ENCODE measurements around the gene IQSEC1.

The IQSEC1 gene

GRCh38 chr3:12907296-12907695 is 165.9 kb downstream of the IQSEC1 start:
- no peak for DNase-seq (ENCODE audit: low spot score)

DNA sequence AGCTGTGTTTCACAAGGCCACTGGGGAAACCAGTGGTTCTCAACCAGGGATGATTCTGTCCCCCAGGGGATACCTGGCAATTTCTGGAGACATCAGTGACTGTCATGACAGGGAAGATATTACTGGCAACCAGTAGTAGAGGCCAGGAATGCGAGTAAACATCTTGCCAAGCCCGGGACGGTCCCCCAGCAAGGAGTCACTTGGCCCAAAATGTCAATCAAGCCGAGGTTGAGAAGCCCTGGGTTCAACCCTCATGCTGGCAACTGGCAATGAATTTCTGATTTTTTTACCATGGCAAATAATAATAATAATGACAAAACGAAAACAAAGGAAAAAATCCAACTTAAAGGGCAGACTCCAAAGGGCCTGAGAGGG is 166.3 kb downstream of the IQSEC1 start:
- DNase-seq (ENCODE audit: low spot score) = no peak

GRCh38 chr3:12906141-12906915 is 166.9 kb downstream of the IQSEC1 start:
- no peak for DNase-seq (ENCODE audit: low spot score)

GRCh38 chr3:12905316-12906071 is 167.7 kb downstream of the IQSEC1 start:
- no peak for DNase-seq (ENCODE audit: low spot score)

DNA sequence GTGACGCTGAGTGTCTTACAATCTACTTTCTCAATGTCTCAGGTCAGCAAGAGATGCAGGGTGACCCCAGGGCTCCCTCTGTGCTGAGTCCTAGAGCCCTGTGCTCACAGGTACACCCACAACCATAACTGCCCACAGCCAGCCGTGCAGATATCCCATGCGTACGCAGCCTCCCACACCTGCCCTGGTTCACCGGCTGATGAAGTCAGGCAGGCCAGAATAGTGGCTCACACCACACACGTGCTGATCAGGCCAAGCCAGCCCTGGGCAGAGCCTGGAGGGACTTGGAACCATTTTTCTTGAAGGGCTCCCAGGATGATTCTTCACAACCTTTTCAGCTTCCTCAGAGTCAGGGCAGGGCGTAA is 168.3 kb downstream of the IQSEC1 start:
- no peak for DNase-seq (ENCODE audit: low spot score)

- DNase-seq (ENCODE audit: low spot score) = no peak
Observed at GRCh38 chr3:12903881-12904280, 169.3 kb downstream of the IQSEC1 start.

DNA sequence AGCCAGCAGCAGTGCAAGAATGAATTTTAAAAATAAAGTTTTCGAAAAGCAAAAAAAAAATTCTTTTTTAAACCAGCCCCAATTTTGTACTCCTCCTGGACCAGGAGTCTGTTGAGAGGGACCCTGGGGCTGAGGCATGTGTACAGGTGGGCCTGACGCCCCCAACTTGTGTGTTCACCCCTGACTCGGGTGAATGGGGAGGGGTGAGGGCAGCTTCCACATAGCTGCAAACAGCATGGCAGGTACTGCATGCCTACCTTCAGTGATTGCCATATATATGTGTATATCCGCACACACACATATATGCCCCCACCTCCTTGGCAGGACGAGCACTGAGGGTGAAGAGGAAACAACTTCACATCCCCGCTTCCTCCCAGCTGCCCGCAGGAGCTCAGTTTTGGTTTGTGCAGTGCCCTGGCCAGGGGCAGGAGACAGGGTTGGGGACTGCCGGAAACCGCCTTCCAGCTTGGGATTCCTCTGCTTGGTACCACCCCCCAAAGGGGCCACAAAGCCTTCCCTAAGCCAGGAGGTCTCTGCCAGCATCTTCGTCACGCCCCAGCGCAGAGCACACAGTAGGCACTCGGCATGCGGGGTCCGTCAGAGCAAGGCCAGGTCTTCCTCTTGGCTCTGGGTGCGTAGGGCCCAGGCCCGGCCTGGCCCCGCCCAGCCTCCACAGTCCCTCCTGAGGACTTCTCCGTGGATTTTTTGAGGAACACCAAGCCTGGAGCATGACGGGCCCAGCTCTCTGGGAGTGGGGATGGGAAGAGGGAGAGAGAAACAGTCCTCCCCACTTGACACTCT is 170.0 kb downstream of the IQSEC1 start:
- DNase-seq (ENCODE audit: low spot score) = no peak

DNA sequence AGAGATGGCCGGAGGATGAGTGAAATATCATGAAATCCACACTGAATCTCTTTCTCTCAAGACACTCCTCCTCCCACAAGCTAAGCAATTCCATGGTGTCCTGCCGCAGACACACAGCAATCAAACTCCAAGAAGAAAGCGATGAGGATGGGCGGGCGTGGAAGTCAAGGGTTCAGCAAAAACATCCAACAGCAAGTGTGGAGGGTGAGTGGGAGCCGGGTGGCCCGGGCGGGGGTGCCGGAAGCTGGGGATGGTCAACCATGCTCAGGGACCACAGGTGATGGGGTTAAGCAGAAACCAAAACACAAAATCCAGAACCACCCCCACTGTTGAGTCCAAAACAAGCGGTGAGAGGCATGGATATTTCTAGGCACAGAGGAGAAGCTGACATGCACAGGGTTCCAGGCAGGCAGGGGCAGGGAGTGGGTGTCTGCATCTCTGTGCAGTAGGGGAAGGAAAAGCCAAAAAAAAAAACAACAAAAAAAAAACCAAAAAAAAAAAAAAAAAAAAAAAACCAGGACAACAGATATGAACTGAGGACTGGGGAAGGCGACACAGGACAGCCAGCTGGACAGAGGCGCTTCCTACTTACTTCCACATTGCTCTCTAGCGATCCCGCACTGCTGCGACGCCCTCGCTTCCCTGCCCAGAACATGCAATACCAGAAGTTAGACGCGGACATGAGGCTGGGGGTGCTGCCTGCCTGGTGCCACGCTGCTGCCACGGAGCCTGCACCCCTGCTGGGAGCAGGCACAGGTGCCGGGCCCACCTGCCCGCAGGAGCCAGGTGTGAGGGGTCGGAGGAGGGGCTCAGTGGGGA is 170.8 kb downstream of the IQSEC1 start:
- no peak for DNase-seq (ENCODE audit: low spot score)

GRCh38 chr3:12901623-12902045 is 171.6 kb downstream of the IQSEC1 start:
- no peak for DNase-seq (ENCODE audit: low spot score)

DNA sequence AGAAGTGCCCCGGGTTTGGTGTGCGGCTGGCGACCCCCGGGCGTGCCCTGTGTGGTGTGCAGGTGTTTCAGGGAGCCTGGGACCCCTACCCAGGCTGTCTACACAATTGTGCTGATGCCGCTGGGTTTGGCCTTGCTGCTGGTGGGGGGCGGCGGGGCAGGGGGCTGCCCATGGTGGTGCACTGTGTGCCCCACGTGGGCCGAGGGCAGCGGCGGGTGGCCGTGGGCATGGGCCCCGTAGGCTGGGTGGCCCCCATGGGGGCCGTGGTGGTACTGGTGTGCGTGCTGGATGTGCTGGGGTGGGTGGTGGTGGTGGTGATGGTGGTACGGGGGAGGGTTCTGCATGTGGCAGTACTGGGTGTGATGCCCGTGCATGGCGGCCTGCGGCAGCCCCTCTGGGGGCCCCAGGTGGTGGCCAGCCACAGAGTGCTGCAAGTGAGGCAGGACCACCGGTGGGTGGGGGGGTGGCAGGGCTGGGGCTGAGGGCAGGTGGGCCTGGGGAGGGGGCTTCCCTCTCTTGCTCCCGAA is 172.3 kb downstream of the IQSEC1 start:
- DNase-seq (ENCODE audit: low spot score) = no peak

DNA sequence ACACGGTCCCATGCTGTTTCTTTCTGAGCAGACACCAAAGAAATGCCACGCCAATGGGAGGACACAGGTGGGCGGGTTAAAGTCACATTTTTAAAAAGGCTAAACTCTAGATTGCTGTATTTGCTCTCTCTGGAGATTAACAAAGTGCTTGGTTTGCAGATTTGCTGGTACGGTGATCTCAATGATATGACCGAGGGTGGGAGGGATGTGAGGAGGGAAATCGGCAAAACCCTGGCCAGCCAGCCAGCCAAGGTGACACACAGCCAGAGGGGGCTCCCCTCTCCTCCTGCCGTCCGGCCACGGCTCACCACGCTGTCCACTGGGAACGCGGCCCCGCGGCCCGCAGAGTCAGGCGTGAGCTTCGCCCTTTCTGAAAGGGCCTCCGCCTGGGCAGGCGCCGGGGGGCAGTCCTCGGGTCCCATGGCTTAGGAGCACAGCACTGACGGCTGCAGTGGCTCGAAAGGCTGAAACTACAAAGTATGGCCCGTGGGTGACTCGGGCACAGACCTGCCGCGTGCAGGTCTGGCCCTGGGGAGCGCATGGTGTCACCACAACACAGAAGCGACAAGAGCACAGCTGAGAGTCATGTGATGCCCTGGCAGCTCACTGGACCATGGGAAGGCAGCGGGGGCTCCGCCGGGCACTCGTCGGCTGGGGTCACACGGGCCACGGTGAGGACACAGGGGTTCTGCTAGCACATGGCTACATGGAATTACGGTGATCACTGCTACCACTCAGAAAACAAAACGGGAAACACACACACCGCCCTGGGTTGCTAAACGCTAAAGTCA is 174.1 kb downstream of the IQSEC1 start:
- DNase-seq (ENCODE audit: low spot score) = no peak

DNA sequence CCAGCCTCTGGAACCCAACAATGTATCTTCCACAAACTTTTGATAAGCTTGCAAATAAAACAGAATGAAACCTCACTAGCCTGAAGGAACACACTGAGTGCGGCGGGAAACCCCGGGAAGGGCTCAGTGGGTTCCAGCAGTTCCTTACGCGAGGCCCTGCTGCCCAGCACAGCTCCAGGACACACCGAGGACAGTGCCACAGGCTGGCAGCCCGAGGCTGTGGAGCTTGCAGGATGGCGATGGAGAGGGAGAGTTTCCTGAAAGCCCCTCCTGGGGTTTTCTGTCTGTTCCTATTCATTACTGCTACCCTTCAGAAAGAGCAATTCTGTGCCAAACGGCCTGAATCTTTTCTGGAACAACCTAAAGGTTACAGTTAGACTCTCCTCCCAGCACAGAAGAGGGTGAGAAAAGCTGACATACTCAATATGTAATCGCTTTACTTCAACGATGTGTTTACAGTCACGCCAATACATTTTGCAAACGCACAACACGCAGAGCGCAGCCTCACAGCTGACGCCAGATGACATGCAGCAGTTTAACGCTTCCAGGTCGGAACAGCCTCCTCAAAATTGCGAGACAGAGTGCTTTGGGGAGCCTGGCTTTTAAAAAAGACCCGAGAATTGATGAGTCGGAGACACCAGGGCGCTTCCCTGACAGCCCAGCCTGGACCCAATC is 174.8 kb downstream of the IQSEC1 start:
- DNase-seq (ENCODE audit: low spot score) = no peak

GRCh38 chr3:12897381-12898289 is 175.6 kb downstream of the IQSEC1 start:
- DNase-seq (ENCODE audit: low spot score) = no peak

GRCh38 chr3:12896063-12896985 is 176.9 kb downstream of the IQSEC1 start:
- no peak for DNase-seq (ENCODE audit: low spot score)

DNA sequence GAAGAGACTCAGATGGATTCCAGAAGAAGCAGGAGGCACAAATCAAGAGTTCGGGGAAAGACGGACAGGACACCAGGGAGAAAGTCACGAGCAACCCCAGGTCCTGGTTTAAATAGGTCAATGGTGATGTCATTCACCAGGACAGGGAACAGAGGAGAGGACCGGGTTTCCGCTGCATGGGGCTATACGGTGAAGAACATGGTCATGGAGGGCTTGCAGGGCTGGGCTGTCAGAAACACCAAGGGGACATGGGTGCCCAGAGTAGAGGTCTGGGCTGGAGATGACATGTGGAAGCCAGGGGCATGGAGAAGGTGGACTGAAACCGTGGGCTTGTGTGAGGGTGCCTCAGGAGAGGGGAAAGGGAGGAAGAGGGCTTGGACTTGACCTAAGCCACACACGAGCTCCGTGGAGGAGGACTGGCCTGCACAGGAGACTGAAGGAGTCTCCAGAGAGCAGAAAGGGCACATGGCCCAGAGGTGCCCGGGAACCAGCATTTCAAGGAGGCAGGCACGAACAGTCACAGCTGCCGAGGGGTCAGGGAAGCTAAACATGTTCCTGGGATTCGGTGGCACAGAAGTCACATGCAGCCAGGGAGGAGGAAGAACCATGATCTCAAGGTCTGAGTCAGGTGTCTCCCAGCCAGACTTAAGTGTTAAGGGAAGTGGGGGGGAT is 177.7 kb downstream of the IQSEC1 start:
- peak; percentile 26 for DNase-seq (ENCODE audit: low spot score)

DNA sequence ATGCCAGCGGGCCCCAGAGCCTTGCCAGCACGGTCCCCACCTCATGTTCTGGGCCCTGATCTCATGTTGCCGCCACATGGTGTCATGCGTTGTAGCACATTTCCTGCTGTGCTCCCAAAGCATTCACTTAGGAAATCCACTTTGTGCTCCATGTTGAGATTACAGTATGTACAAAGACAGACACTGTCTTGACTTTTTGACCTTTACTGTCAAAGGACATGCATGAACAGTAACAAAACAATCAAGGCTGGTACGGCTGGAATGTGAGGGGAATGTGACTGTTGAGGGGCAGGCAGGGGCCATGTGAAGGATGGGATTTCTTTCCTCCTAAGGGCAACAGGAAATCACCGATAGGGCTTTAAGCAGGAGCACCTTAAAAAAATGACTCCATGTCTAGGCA is 178.6 kb downstream of the IQSEC1 start:
- no peak for DNase-seq (ENCODE audit: low spot score)

DNA sequence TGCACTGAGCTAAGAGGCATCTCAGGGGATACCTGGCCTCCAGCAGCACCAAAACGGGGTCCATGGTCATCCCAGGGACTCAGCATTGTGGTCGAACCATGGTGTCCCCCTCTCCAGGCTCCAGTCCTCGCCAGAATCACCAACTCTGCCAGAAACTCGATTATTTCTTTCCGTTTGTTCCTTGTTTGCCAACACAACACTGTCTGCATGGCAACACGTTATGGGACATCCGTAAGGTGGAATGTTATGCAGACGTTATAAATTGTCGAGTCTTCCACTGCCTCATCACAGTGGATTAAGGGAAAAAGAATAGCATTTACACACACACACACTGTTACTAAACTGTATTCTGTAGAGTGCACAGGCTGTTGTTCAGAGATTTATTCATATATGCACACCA is 179.4 kb downstream of the IQSEC1 start:
- DNase-seq (ENCODE audit: low spot score) = no peak

GRCh38 chr3:12893247-12893646 is 180.0 kb downstream of the IQSEC1 start:
- no peak for DNase-seq (ENCODE audit: low spot score)

Data from kidney capillary endothelial cell (primary cell).